Right lobe of liver (tissue), 4 donors: Measurements from ENCODE around the gene OXTR.

Experiments
- POLR2A ChIP-seq: fragments of 450-650 bp; IDR thresholded peaks from one replicate; pipeline ENCODE4 v1.6.1; 2017; ENCODE audit warnings: antibody characterized with exemption, mild to moderate bottlenecking
- TF ChIP-seq, protein P1 (sequence below), 4 donors: fragments of 200-600 bp in 3 of 4; fragments of 450-650 bp in 1 of 4; IDR thresholded peaks; one replicate each; pipeline versions ENCODE4 v1.5.1 to v1.8.0; 2016 to 2022; ENCODE audit warnings: antibody characterized with exemption in 4 of 4, mild to moderate bottlenecking in 2 of 4
- donor health status: DM: no; HTN: no; CAD: no.
- donor health status: DM: no; HTN: no; CAD: no.
- donor health status: DM: no; HTN: yes; CAD: no.

DNA sequence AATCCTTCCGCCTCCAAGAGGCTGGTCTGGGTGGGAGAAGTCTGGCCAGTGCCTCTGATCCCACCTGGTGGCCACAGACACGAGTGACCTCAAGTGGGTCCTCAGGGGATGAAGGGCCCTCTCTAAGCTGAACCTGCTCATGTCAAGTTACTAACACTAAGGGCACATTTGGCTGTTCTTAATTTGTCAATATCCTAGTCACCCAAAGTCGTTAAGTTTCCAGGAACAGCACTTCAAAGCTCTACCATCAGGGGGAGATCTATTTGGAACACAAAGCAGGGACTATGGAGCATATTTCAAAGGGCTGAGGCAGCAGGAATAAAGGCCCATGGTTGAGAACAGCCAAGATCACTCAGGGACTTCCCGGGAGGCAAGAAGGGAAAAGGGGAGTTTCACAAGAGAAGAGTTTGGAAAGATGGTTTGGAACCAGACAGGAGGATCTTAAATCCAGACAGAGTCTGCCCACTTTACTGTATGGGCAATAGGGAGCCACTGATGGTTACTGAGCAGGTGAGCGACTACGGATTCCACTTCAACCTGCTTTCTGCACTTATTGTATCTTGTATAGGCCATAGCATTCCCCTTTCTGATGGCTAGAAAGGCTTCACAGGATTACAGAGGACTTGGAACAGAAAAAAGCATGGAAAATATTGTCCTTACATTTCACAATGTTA, 13.7 kb downstream of the OXTR start:
- TF ChIP-seq, protein P1, sequence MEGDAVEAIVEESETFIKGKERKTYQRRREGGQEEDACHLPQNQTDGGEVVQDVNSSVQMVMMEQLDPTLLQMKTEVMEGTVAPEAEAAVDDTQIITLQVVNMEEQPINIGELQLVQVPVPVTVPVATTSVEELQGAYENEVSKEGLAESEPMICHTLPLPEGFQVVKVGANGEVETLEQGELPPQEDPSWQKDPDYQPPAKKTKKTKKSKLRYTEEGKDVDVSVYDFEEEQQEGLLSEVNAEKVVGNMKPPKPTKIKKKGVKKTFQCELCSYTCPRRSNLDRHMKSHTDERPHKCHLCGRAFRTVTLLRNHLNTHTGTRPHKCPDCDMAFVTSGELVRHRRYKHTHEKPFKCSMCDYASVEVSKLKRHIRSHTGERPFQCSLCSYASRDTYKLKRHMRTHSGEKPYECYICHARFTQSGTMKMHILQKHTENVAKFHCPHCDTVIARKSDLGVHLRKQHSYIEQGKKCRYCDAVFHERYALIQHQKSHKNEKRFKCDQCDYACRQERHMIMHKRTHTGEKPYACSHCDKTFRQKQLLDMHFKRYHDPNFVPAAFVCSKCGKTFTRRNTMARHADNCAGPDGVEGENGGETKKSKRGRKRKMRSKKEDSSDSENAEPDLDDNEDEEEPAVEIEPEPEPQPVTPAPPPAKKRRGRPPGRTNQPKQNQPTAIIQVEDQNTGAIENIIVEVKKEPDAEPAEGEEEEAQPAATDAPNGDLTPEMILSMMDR (IDR thresholded peaks at IDR 0.05), result no peak
- TF ChIP-seq POLR2A, result no peak
